ENCODE data around the gene TMEM52B.
A peak's percentile ranks its signal among the peaks of the same experiment; 100 is the strongest.

TMEM52B gene

GRCh38 chr12:10178821-10179220 is at the start of gene TMEM52B:
TSS of gene TMEM52B (plus strand) at chr12:10179032. CDS start at chr12:10179575, 543 bp downstream.
- DNase-seq (ENCODE audit: low spot score), result no peak

GRCh38 chr12:10130042-10130441 is 48.8 kb upstream of the TMEM52B start, which contains the start of gene CLEC7A:
TSS of gene CLEC7A (minus strand) at chr12:10130199. CDS start at chr12:10130082, 117 bp downstream.
- no peak for DNase-seq (ENCODE audit: low spot score)

GRCh38 chr12:10131111-10131690 is 47.6 kb upstream of the TMEM52B start:
- no peak for DNase-seq (ENCODE audit: low spot score)

GRCh38 chr12:10132850-10133370 is 45.9 kb upstream of the TMEM52B start:
- no peak for DNase-seq (ENCODE audit: low spot score)

- no peak for DNase-seq (ENCODE audit: low spot score)
Observed at GRCh38 chr12:10135126-10135525, 43.7 kb upstream of the TMEM52B start.

GRCh38 chr12:10136637-10137205 is 42.1 kb upstream of the TMEM52B start:
- no peak for DNase-seq (ENCODE audit: low spot score)

GRCh38 chr12:10140001-10140400 is 38.8 kb upstream of the TMEM52B start:
- peak; percentile 77 for DNase-seq (ENCODE audit: low spot score)

- DNase-seq (ENCODE audit: low spot score), result no peak
Observed at GRCh38 chr12:10142976-10143589, 35.7 kb upstream of the TMEM52B start.

GRCh38 chr12:10147714-10148403 is 31.0 kb upstream of the TMEM52B start:
- no peak for DNase-seq (ENCODE audit: low spot score)

GRCh38 chr12:10151621-10152020 is 27.2 kb upstream of the TMEM52B start:
- no peak for DNase-seq (ENCODE audit: low spot score)

- DNase-seq (ENCODE audit: low spot score), result peak; percentile 76
Observed at GRCh38 chr12:10153271-10154144, 25.3 kb upstream of the TMEM52B start.

- no peak for DNase-seq (ENCODE audit: low spot score)
Observed at GRCh38 chr12:10154145-10154496, 24.7 kb upstream of the TMEM52B start.

GRCh38 chr12:10155966-10156365 is 22.9 kb upstream of the TMEM52B start:
- no peak for DNase-seq (ENCODE audit: low spot score)

- DNase-seq (ENCODE audit: low spot score), result no peak
Observed at GRCh38 chr12:10158406-10158805, 20.4 kb upstream of the TMEM52B start.

GRCh38 chr12:10159280-10159679 is 19.6 kb upstream of the TMEM52B start:
- DNase-seq (ENCODE audit: low spot score), result no peak

GRCh38 chr12:10160617-10161385 is 18.0 kb upstream of the TMEM52B start:
- no peak for DNase-seq (ENCODE audit: low spot score)

GRCh38 chr12:10163084-10163483 is 15.7 kb upstream of the TMEM52B start:
- DNase-seq (ENCODE audit: low spot score), result no peak

GRCh38 chr12:10165421-10165820 is 13.4 kb upstream of the TMEM52B start:
- DNase-seq (ENCODE audit: low spot score), result no peak

- no peak for DNase-seq (ENCODE audit: low spot score)
Observed at GRCh38 chr12:10167599-10167998, 11.2 kb upstream of the TMEM52B start.

GRCh38 chr12:10169104-10169503 is 9.7 kb upstream of the TMEM52B start:
- no peak for DNase-seq (ENCODE audit: low spot score)

- no peak for DNase-seq (ENCODE audit: low spot score)
Observed at GRCh38 chr12:10170216-10170615, 8.6 kb upstream of the TMEM52B start.
